Peyer's patch (tissue), 4 donors: ENCODE measurements around the gene ABCD1. TPM values are rescaled to one million over a fixed set of nuclear protein-coding genes. Genes with fewer than 3 reads are reported as not detected.
"Not testable (repeated sequence)": the region's sequence is repeated elsewhere in the genome, so short reads cannot be mapped to it uniquely, and the experiment has no call there.

Experiments
- DNase-seq, 3 donors: peaks; one replicate each; pipeline ENCODE4 v3.0.0-alpha.2; 2017 to 2019
- H3K27ac ChIP-seq, 4 donors: fragments of 200-600 bp; sonication (generic); one replicate each; pipeline ENCODE4 v1.5.1; 2016 to 2019
- H3K27me3 ChIP-seq, 2 donors: fragments of 200-600 bp; sonication (generic); one replicate each; pipeline ENCODE4 v1.5.1; 2019
- H3K36me3 ChIP-seq, 3 donors: fragments of 200-600 bp; sonication (generic); one replicate each; pipeline ENCODE4 v1.5.1; 2016 to 2019
- H3K4me1 ChIP-seq, 4 donors: fragments of 200-600 bp; sonication (generic); one replicate each; pipeline ENCODE4 v1.5.1; 2016 to 2019
- H3K4me3 ChIP-seq, 4 donors: fragments of 200-600 bp; sonication (generic); 1 replicate in 3 of 4; 2 replicates in 1 of 4; pipeline ENCODE4 v1.5.1; 2016 to 2019; ENCODE audit warnings: mild to moderate bottlenecking in 1 of 4
- H3K9me3 ChIP-seq, 4 donors: fragments of 200-600 bp; sonication (generic); one replicate each; pipeline ENCODE4 v1.5.1; 2016 to 2019; ENCODE audit warnings: mild to moderate bottlenecking in 1 of 4
- CTCF ChIP-seq, 6 experiments: fragments of 450-650 bp in 4 of 6; fragments of 200-600 bp in 2 of 6; sonication (generic) in 1 of 6; IDR thresholded peaks; one replicate each; pipeline ENCODE4 v1.5.1; 2017 to 2019; ENCODE audit warnings: antibody characterized with exemption in 6 of 6, mild to moderate bottlenecking in 3 of 6, moderate library complexity in 1 of 6
- POLR2A ChIP-seq, 2 donors: fragments of 450-650 bp; IDR thresholded peaks; one replicate each; pipeline ENCODE4 v1.5.1; 2017; ENCODE audit warnings: antibody characterized with exemption in 2 of 2, mild to moderate bottlenecking in 2 of 2, moderate library complexity in 2 of 2
- total RNA-seq, 4 donors: library from RNA; depleted of rRNA; stranded (reverse); fragments of >200 nt; gene quantifications; one replicate each; pipeline ENCODE4 v1.1.0, GENCODE V29; 2016

The ABCD1 gene
- total RNA-seq, 4 donors from 2014 or later = 14.9 to 94.2 (median 68.0) TPM

- Histone ChIP-seq H3K4me1 (peaks cover 0 to 20% (median 0%) of the 10 kb centered on the region in 4 donors), H3K9me3 (no peaks in the 10 kb centered on the region), H3K27ac (peak overlapping the region in 2 of 4 donors; percentile 42 to 72), H3K27me3 (no peaks in the 10 kb centered on the region), H3K36me3 (peaks cover 0 to 7% (median 0%) of the 10 kb centered on the region in 3 donors), H3K4me3 (no peak overlapping the region)
- TF ChIP-seq POLR2A (IDR thresholded peaks at IDR 0.05) = no peak
- no peak for TF ChIP-seq CTCF (IDR thresholded peaks at IDR 0.05)
- peak in 1 of 3 donors; percentile 62 for DNase-seq
These were observed 15.3 kb downstream of the ABCD1 start for GRCh38 chrX:153739754-153740486.

- Histone ChIP-seq H3K27me3 (no peaks in the 10 kb centered on the region), H3K27ac (peak overlapping the region in 2 of 4 donors; percentile 42 to 72), H3K4me1 (peaks cover 0 to 20% (median 0%) of the 10 kb centered on the region in 4 donors), H3K9me3 (no peaks in the 10 kb centered on the region), H3K4me3 (no peak overlapping the region), H3K36me3 (peaks cover 0 to 7% (median 0%) of the 10 kb centered on the region in 3 donors)
- no peak for TF ChIP-seq POLR2A (IDR thresholded peaks at IDR 0.05)
- TF ChIP-seq CTCF (IDR thresholded peaks at IDR 0.05) = no peak
- DNase-seq = peak in 2 of 3 donors; percentile 76 to 78
These were observed 16.1 kb downstream of the ABCD1 start for GRCh38 chrX:153740631-153741222.

- H3K9me3 ChIP-seq = no peaks in the 10 kb centered on the region
- H3K27ac ChIP-seq = peak overlapping the region in 1 of 4 donors; percentile 72
- no peaks in the 10 kb centered on the region for H3K27me3 ChIP-seq
- H3K36me3 ChIP-seq = peaks cover 0 to 5% (median 0%) of the 10 kb centered on the region in 3 donors
- H3K4me3 ChIP-seq = no peak overlapping the region
- TF ChIP-seq POLR2A (IDR thresholded peaks at IDR 0.05) (no peak), CTCF (IDR thresholded peaks at IDR 0.05) (no peak)
- DNase-seq = no peak
- peaks cover 0 to 20% (median 0%) of the 10 kb centered on the region in 4 donors for H3K4me1 ChIP-seq
These were observed 16.8 kb downstream of the ABCD1 start for GRCh38 chrX:153741446-153741845.

- H3K27ac ChIP-seq = not testable (repeated sequence)
These were observed 17.5 kb downstream of the ABCD1 start for GRCh38 chrX:153742111-153742510.

GRCh38 chrX:153742796-153743467 is 18.3 kb downstream of the ABCD1 start:
- Histone ChIP-seq H3K27ac (peak overlapping the region in 3 of 4 donors; percentile 17 to 82 (median 52)), H3K4me1 (peaks cover 0 to 20% (median 0%) of the 10 kb centered on the region in 4 donors)
- not testable (repeated sequence) for H3K9me3 ChIP-seq, H3K27me3 ChIP-seq, H3K36me3 ChIP-seq, DNase-seq, H3K4me3 ChIP-seq

More at GRCh38 chrX:153742111-153742510, 17.5 kb downstream of the ABCD1 start:
- not testable (repeated sequence) for H3K9me3 ChIP-seq, H3K36me3 ChIP-seq, DNase-seq, H3K27me3 ChIP-seq, H3K4me3 ChIP-seq
- H3K4me1 ChIP-seq = peaks cover 0 to 20% (median 0%) of the 10 kb centered on the region in 4 donors

GRCh38 chrX:153743468-153744209 is 19.0 kb downstream of the ABCD1 start:
- Histone ChIP-seq H3K27ac (peak overlapping the region in 3 of 4 donors; percentile 17 to 82 (median 67)), H3K4me1 (peaks cover 0 to 20% (median 0%) of the 10 kb centered on the region in 4 donors), H3K4me3 (peak overlapping the region in 2 of 4 donors; percentile 22 to 34)
- peak; percentile 31 to 91 (median 90) for DNase-seq
- H3K36me3 ChIP-seq, H3K27me3 ChIP-seq, H3K9me3 ChIP-seq: not testable (repeated sequence)
- TF ChIP-seq CTCF (IDR thresholded peaks at IDR 0.05) = peak in 3 of 6 experiments; percentile 21 to 34 (median 29)
- TF ChIP-seq POLR2A (IDR thresholded peaks at IDR 0.05) = peak; percentile 22 to 72
